PC-9 (cell line): ENCODE measurements around the gene UGT1A5. TPM values are rescaled to one million over a fixed set of nuclear protein-coding genes. Genes with fewer than 3 reads are reported as not detected.

Source experiments
- BruUV-seq: library from RNA; stranded (reverse); fragments of 400-500 nt; replicated peaks from 2 replicates; lab custom pipeline; 2021; lab: Mats Ljungman, UMichigan
- CTCF ChIA-PET: fragments of 300-600 bp; sonication (Branson Sonifier 250); formaldehyde crosslinking; loops from one replicate; lab custom pipeline; 2022; ENCODE audit warnings: antibody characterized with exemption; lab: Charles Lee
- POLR2A ChIA-PET: fragments of 300-600 bp; sonication (Branson Sonifier 250); formaldehyde crosslinking; loops from one replicate; lab custom pipeline; 2022; ENCODE audit warnings: antibody characterized with exemption; ENCODE audit not compliant: unreplicated experiment; lab: Charles Lee
- DNase-seq, 2 experiments: peaks; one replicate each; pipeline versions ENCODE4 v3.0.0 to v3.0.0-alpha.2; 2015 to 2022; ENCODE audit warnings: mixed read lengths in 1 of 2
- H2AFZ ChIP-seq: fragments of 200-600 bp; sonication (generic); 2 replicates; pipeline ENCODE4 v1.8.1; 2017; ENCODE audit warnings: antibody characterized with exemption
- H3F3A ChIP-seq: fragments of 200-600 bp; sonication (generic); 2 replicates; pipeline ENCODE4 v1.8.1; 2017; ENCODE audit warnings: antibody characterized with exemption, mild to moderate bottlenecking, low read depth; ENCODE audit not compliant: insufficient read depth
- H3K27ac ChIP-seq: fragments of 200-600 bp; sonication (generic); 2 replicates; pipeline ENCODE4 v1.6.1; 2016; ENCODE audit warnings: mixed run types
- H3K27me3 ChIP-seq: fragments of 200-600 bp; sonication (generic); 2 replicates; pipeline ENCODE4 v1.6.1; 2016; ENCODE audit warnings: low read depth, mixed run types; ENCODE audit not compliant: insufficient read depth
- H3K36me3 ChIP-seq: fragments of 200-600 bp; sonication (generic); 2 replicates; pipeline ENCODE4 v1.6.1; 2016; ENCODE audit warnings: low read depth, mixed run types
- H3K4me1 ChIP-seq: fragments of 200-600 bp; sonication (generic); replicated peaks from 2 replicates; pipeline ENCODE4 v1.6.1; 2016; ENCODE audit warnings: mixed run types; ENCODE audit not compliant: insufficient read depth
- H3K4me2 ChIP-seq: fragments of 200-600 bp; sonication (generic); 2 replicates; pipeline ENCODE4 v1.6.1; 2017; ENCODE audit warnings: mixed run types
- H3K4me3 ChIP-seq: fragments of 200-600 bp; sonication (generic); 2 replicates; pipeline ENCODE4 v1.6.1; 2016; ENCODE audit warnings: mixed run types
- H3K79me2 ChIP-seq: fragments of 200-600 bp; sonication (generic); 2 replicates; pipeline ENCODE4 v1.6.1; 2017; ENCODE audit warnings: low read depth, mixed run types
- H3K9me2 ChIP-seq: fragments of 200-600 bp; sonication (generic); 2 replicates; pipeline ENCODE4 v1.8.1; 2017; ENCODE audit warnings: mild to moderate bottlenecking; ENCODE audit not compliant: insufficient read depth
- H3K9me3 ChIP-seq: fragments of 200-600 bp; sonication (generic); 2 replicates; pipeline ENCODE4 v1.8.1; 2016; ENCODE audit warnings: low read depth; ENCODE audit not compliant: insufficient read depth
- H4K20me1 ChIP-seq: fragments of 200-600 bp; sonication (generic); 2 replicates; pipeline ENCODE4 v1.8.1; 2017; ENCODE audit not compliant: insufficient read depth
- CTCF ChIP-seq: fragments of 200-600 bp; sonication (generic); conservative IDR thresholded peaks from 2 replicates; pipeline ENCODE4 v1.6.1; 2017; ENCODE audit warnings: mixed run types, antibody characterized with exemption, mild to moderate bottlenecking, moderate library complexity
- EZH2 ChIP-seq: fragments of 200-600 bp; sonication (generic); IDR thresholded peaks from 2 replicates; pipeline ENCODE4 v1.8.0; 2017; ENCODE audit warnings: antibody characterized with exemption, low read depth
- intact Hi-C: fragments of 100-400 bp; cut with micrococcal nuclease; formaldehyde crosslinking; loops from one replicate; pipeline ENCODE4 v1.10.0; 2022; ENCODE audit not compliant: unreplicated experiment
- total RNA-seq: library from RNA; stranded (reverse); gene quantifications from 2 replicates; pipeline ENCODE4 v1.2.3, GENCODE V29; 2021

Gene UGT1A5
- total RNA-seq, 1 experiment from 2014 or later: 71.3 TPM

DNA sequence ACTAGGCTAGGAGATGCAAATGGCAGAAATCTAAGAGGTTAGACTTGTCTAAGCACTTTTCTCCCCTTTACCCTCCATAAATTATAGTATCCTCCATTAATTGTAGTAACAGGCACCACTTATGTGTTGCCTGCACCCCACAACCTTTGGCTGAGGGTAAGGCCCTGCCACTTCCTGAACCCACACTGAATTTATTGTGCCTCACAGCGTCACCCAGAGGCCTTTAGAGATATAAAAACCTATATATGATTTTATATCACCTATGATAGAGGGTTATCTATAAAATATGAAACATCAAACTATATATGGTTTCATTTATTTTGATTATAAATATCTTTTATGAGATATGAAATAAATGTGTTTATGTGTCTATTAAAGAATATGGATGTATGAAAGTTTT, 38.4 kb upstream of the UGT1A5 start:
- Histone ChIP-seq H3K9me3 (no peaks in the 10 kb centered on the region; the same call in 1 of the 2 replicates), H3K9me2 (peaks cover 4% of the 10 kb centered on the region; the same call in 1 of the 2 replicates), H2AFZ (no peak overlapping the region), H3K79me2 (no peaks in the 10 kb centered on the region), H3K4me1 (no peaks in the 10 kb centered on the region), H3K36me3 (no peaks in the 10 kb centered on the region), H3K4me3 (no peak overlapping the region), H3K4me2 (no peak overlapping the region), H3K27me3 (no peaks in the 10 kb centered on the region), H4K20me1 (no peaks in the 10 kb centered on the region), H3F3A (no peaks in the 10 kb centered on the region), H3K27ac (no peak overlapping the region)
- no peak; the same call in 1 of the 2 replicates for TF ChIP-seq CTCF
- no peak for TF ChIP-seq EZH2
- BruUV-seq: no TSS peak
- peak in 1 of 2 experiments; percentile 22 for DNase-seq
- ChIA-PET POLR2A (no interaction called here), CTCF (no interaction called here)
- intact Hi-C loops: no loop called here

DNA sequence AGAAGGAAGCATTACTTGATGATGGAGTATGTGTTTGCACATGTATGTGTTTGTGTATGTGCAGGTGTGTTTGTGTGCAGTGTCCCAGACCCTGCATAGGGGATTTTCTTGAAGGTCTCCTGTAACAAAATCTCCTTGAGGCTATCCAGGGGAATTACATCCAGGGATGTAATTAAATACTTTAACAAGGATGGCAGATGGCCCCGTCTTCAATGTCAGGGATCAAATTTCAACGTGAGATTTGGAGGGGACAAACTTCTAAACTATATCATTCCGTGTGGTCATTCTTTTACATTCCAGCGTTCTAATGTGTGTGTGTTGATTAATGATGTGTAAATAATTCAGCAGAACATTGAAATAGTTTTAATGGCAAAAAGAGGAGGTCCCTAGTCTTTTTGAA, 37.7 kb upstream of the UGT1A5 start:
- DNase-seq: peak in 1 of 2 experiments; percentile 15
- no TSS peak for BruUV-seq
- Histone ChIP-seq H3K9me2 (peaks cover 4% of the 10 kb centered on the region; the same call in 1 of the 2 replicates), H3K4me3 (no peak overlapping the region), H4K20me1 (no peaks in the 10 kb centered on the region), H3K27ac (no peak overlapping the region), H3K4me1 (no peaks in the 10 kb centered on the region), H3F3A (no peaks in the 10 kb centered on the region), H3K9me3 (0 out of 2 replicates have a peak, but pooled peaks cover 1% of the 10 kb centered on the region), H3K36me3 (no peaks in the 10 kb centered on the region), H3K79me2 (no peaks in the 10 kb centered on the region), H2AFZ (no peak overlapping the region), H3K4me2 (no peak overlapping the region), H3K27me3 (no peaks in the 10 kb centered on the region)
- POLR2A ChIA-PET: no interaction called here
- TF ChIP-seq CTCF (no peak), EZH2 (no peak)
- intact Hi-C loops: no loop called here
- CTCF ChIA-PET: no interaction called here

GRCh38 chr2:233676046-233676445, 36.7 kb upstream of the UGT1A5 start:
- H3K4me1 ChIP-seq: no peaks in the 10 kb centered on the region
- no peaks in the 10 kb centered on the region for H4K20me1 ChIP-seq
- no TSS peak for BruUV-seq
- H3K9me3 ChIP-seq: 0 out of 2 replicates have a peak, but pooled peaks cover 4% of the 10 kb centered on the region
- H3K79me2 ChIP-seq: no peaks in the 10 kb centered on the region
- H3F3A ChIP-seq: no peaks in the 10 kb centered on the region
- H3K4me2 ChIP-seq: no peak overlapping the region
- H2AFZ ChIP-seq: no peak overlapping the region
- intact Hi-C loops: no loop called here
- no peak overlapping the region for H3K27ac ChIP-seq
- H3K36me3 ChIP-seq: no peaks in the 10 kb centered on the region
- H3K9me2 ChIP-seq: peaks cover 4% of the 10 kb centered on the region; the same call in 1 of the 2 replicates
- DNase-seq: peak in 1 of 2 experiments; percentile 29
- no peaks in the 10 kb centered on the region for H3K27me3 ChIP-seq
- ChIA-PET CTCF (no interaction called here), POLR2A (no interaction called here)
- no peak overlapping the region for H3K4me3 ChIP-seq
- TF ChIP-seq EZH2 (no peak), CTCF (no peak)
